ENCODE measurements around the gene CPNE6. TPM values are rescaled to one million over a fixed set of nuclear protein-coding genes. Genes with fewer than 3 reads are reported as not detected.
A peak's percentile ranks its signal among the peaks of the same experiment; 100 is the strongest.

Gene CPNE6
- total and polyA plus RNA-seq, 2 of the 13 experiments (the other 11 are each of a cell fraction or from before 2014, with no cell fraction given), result not detected

- Histone ChIP-seq H3K4me2 (ENCODE audit: low read depth, low read length) (no peak overlapping the region), H3K4me3 (replicated peaks in 1 of 3; ENCODE audit: insufficient read depth in 1 of 3, low read depth in 2 of 3, low read length in 3 of 3) (no peak overlapping the region), H3K9me3 (ENCODE audit: low read length) (no peaks in the 10 kb centered on the region), H3K79me2 (ENCODE audit: insufficient read depth, low read length) (peaks cover 26% of the 10 kb centered on the region), H3K27me3 (ENCODE audit: control insufficient read depth in 1 of 2, insufficient read depth in 2 of 2, low read length in 2 of 2) (peaks cover 0 to 6% of the 10 kb centered on the region in 2 experiments; a peak in 1 of 5 replicates), H3K9ac (ENCODE audit: insufficient read depth, low read depth, low read length) (no peak overlapping the region), H3K36me3 (replicated peaks in 1 of 2; ENCODE audit: control insufficient read depth in 1 of 2, insufficient read depth in 2 of 2, low read length in 2 of 2) (peaks cover 7 to 8% of the 10 kb centered on the region in 2 experiments), H3K4me1 (ENCODE audit: insufficient read depth, low read length) (peaks cover 67% of the 10 kb centered on the region), H2AFZ (ENCODE audit: low read length) (no peak overlapping the region), H4K20me1 (ENCODE audit: insufficient read depth, low read length) (0 out of 2 replicates have a peak, but pooled peaks cover 4% of the 10 kb centered on the region), H3K27ac (ENCODE audit: extremely low read length, insufficient read depth, low read length) (no peak overlapping the region)
- intact Hi-C loops (cut with micrococcal nuclease; ENCODE audit: unreplicated experiment) (loop anchor here (5.0 kb wide), 2 partner anchors 110 to 480 kb away; no protein-coding TSS in a partner anchor), in situ Hi-C loops (cut with HindIII; ENCODE audit: extremely low pct_ligation_motif_present, low pct_unique_long_range_greater_than_20kb) (loop anchor here (5.0 kb wide), 2 partner anchors 35 to 80 kb away; no protein-coding TSS in a partner anchor)
- FAIRE-seq (no peak), ATAC-seq (no peak), DNase-seq (ENCODE audit: low spot score) (no peak)
- WGBS (ENCODE audit: low lambda C conversion rate), result 95% methylated on average over 4 of the region's 4 CpGs
- no TSS peak for BruUV-seq (replicated peaks)
- ChIA-PET POLR2A (interaction anchor here (1.0 to 14.4 kb wide), 29 partner anchors 8 to 1086 kb away, joined by 3 to 627 read pairs (median 28); partner anchors contain the start of genes ACIN1, C14orf119, CARMIL3 and CHMP4A), CTCF (ENCODE audit: low intra/inter-chr PET ratio, low total read pairs) (interaction anchor here (2.7 to 4.2 kb wide), 4 partner anchors 16 to 79 kb away, joined by 10 to 86 read pairs (median 23); no protein-coding TSS in a partner anchor)
- TF ChIP-seq ZNF570 (CRISPR knock-in tag; IDR thresholded peaks at IDR 0.05; ENCODE audit: borderline replicate concordance), result 0 out of 2 replicates have a peak, but pooled peaks have one; percentile 45
- TF ChIP-seq, protein P1, sequence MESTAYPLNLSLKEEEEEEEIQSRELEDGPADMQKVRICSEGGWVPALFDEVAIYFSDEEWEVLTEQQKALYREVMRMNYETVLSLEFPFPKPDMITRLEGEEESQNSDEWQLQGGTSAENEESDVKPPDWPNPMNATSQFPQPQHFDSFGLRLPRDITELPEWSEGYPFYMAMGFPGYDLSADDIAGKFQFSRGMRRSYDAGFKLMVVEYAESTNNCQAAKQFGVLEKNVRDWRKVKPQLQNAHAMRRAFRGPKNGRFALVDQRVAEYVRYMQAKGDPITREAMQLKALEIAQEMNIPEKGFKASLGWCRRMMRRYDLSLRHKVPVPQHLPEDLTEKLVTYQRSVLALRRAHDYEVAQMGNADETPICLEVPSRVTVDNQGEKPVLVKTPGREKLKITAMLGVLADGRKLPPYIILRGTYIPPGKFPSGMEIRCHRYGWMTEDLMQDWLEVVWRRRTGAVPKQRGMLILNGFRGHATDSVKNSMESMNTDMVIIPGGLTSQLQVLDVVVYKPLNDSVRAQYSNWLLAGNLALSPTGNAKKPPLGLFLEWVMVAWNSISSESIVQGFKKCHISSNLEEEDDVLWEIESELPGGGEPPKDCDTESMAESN (CRISPR knock-in tag; conservative IDR thresholded peaks at IDR 0.05), result peak; percentile 72; the same call in 1 of the 2 replicates
- peak; percentile 31; the same call in 1 of the 2 replicates for TF ChIP-seq FOXO1 (CRISPR knock-in tag; IDR thresholded peaks at IDR 0.05)
- TF ChIP-seq ZNF34 (CRISPR knock-in tag; IDR thresholded peaks at IDR 0.05; ENCODE audit: borderline replicate concordance), result 0 out of 2 replicates have a peak, but pooled peaks have one; percentile 50
- no peak for TF ChIP-seq HHEX (CRISPR knock-in tag; IDR thresholded peaks at IDR 0.05)
- 0 out of 2 replicates have a peak, but pooled peaks have one; percentile 22 for TF ChIP-seq LRRFIP1 (CRISPR knock-in tag; conservative IDR thresholded peaks at IDR 0.05)
- no peak for TF ChIP-seq ATF4 (CRISPR knock-in tag; IDR thresholded peaks at IDR 0.05)
- TF ChIP-seq PAXIP1 (CRISPR knock-in tag; conservative IDR thresholded peaks at IDR 0.05), result no peak
- 0 out of 2 replicates have a peak, but pooled peaks have one; percentile 60 for TF ChIP-seq PAX8 (CRISPR knock-in tag; IDR thresholded peaks at IDR 0.05; ENCODE audit: borderline replicate concordance)
- no peak for TF ChIP-seq ATF7 (IDR thresholded peaks at IDR 0.05)
- TF ChIP-seq ATF7 (CRISPR knock-in tag; IDR thresholded peaks at IDR 0.05), result 0 out of 2 replicates have a peak, but pooled peaks have one; percentile 22
- 0 out of 2 replicates have a peak, but pooled peaks have one; percentile 38 for TF ChIP-seq ATF7-NPFF (CRISPR knock-in tag; IDR thresholded peaks at IDR 0.05; ENCODE audit: low read depth)
- TF ChIP-seq SPEN (CRISPR knock-in tag; IDR thresholded peaks at IDR 0.05; ENCODE audit: low read depth), result no peak
Measured at GRCh38 chr14:24092505-24093206, 21.3 kb downstream of the CPNE6 start.

All from HepG2 (cell line).